Sigmoid colon (tissue), 7 donors: ENCODE measurements around the gene WDR4. TPM values are rescaled to one million over a fixed set of nuclear protein-coding genes. Genes with fewer than 3 reads are reported as not detected.

Source experiments
- DNase-seq: peaks from one replicate; pipeline ENCODE4 v3.0.0-alpha.2; 2019
- H3K27ac ChIP-seq, 4 donors: fragments of 200-600 bp; sonication (generic); one replicate each; pipeline ENCODE4 v1.5.1; 2016 to 2019; ENCODE audit warnings: mild to moderate bottlenecking in 1 of 4
- H3K27me3 ChIP-seq, 3 donors: fragments of 200-600 bp; sonication (generic); one replicate each; pipeline ENCODE4 v1.5.1; 2019; ENCODE audit warnings: mild to moderate bottlenecking in 1 of 3
- H3K36me3 ChIP-seq, 4 donors: fragments of 200-600 bp; sonication (generic); one replicate each; pipeline ENCODE4 v1.5.1; 2016 to 2019
- H3K4me1 ChIP-seq, 4 donors: fragments of 200-600 bp; sonication (generic); one replicate each; pipeline ENCODE4 v1.5.1; 2017 to 2019
- H3K4me3 ChIP-seq, 4 donors: fragments of 200-600 bp; sonication (generic); one replicate each; pipeline ENCODE4 v1.5.1; 2017 to 2019; ENCODE audit warnings: mild to moderate bottlenecking in 2 of 4, moderate library complexity in 1 of 4
- H3K9me3 ChIP-seq, 4 donors: fragments of 200-600 bp in 3 of 4; sonication (generic) in 3 of 4; one replicate each; pipeline versions ENCODE4 v1.5.1 to v1.6.1; 2013 to 2019
- EP300 ChIP-seq, 4 donors: sonication (generic); formaldehyde crosslinking; IDR thresholded peaks; one replicate each; pipeline ENCODE4 v1.6.1; 2017; ENCODE audit warnings: antibody characterized with exemption in 4 of 4
- POLR2A ChIP-seq, 2 donors: fragments of 450-650 bp; IDR thresholded peaks; one replicate each; pipeline ENCODE4 v1.6.1; 2016; ENCODE audit warnings: antibody characterized with exemption in 2 of 2, mild to moderate bottlenecking in 2 of 2, moderate library complexity in 2 of 2
- POLR2AphosphoS5 ChIP-seq, 4 donors: sonication (generic); formaldehyde crosslinking; IDR thresholded peaks; one replicate each; pipeline ENCODE4 v1.6.1; 2017; ENCODE audit warnings: antibody characterized with exemption in 4 of 4
- WGBS, 2 donors: extraction: QIAGEN DNeasy Blood & Tissue Kit; methylation state at CpG; one replicate each; pipeline ENCODE4 v1.1.7; 2013; 5-methylcytosine and 5-hydroxymethylcytosine counted together
- intact Hi-C: fragments of 100-400 bp; cut with DNase I; formaldehyde crosslinking; loops from one replicate; pipeline ENCODE4 v1.15.1; 2023
- polyA plus RNA-seq, 3 donors: library from polyadenylated mRNA; stranded (reverse); fragments of 200-250 nt; gene quantifications; one replicate each; pipeline ENCODE4 v1.2.3, GENCODE V29; 2013
- total RNA-seq, 4 donors: library from RNA; depleted of rRNA; stranded (reverse); fragments of >200 nt; gene quantifications; one replicate each; pipeline ENCODE4 v1.1.0, GENCODE V29; 2016
- TF ChIP-seq, protein P1 (sequence below), 4 experiments: fragments of 450-650 bp in 3 of 4; fragments of 200-600 bp in 1 of 4; IDR thresholded peaks; one replicate each; pipeline ENCODE4 v1.5.1; 2016 to 2019; ENCODE audit warnings: antibody characterized with exemption in 4 of 4, mild to moderate bottlenecking in 3 of 4, moderate library complexity in 2 of 4
- donor health status: healthy with polysubstance abuse.
- donor health status: Bipolar disorder and iron deficiency.
- donor health status: healthy.

Gene WDR4
- total and polyA plus RNA-seq, 7 donors = 2.8 to 23.5 (median 4.2) TPM

DNA sequence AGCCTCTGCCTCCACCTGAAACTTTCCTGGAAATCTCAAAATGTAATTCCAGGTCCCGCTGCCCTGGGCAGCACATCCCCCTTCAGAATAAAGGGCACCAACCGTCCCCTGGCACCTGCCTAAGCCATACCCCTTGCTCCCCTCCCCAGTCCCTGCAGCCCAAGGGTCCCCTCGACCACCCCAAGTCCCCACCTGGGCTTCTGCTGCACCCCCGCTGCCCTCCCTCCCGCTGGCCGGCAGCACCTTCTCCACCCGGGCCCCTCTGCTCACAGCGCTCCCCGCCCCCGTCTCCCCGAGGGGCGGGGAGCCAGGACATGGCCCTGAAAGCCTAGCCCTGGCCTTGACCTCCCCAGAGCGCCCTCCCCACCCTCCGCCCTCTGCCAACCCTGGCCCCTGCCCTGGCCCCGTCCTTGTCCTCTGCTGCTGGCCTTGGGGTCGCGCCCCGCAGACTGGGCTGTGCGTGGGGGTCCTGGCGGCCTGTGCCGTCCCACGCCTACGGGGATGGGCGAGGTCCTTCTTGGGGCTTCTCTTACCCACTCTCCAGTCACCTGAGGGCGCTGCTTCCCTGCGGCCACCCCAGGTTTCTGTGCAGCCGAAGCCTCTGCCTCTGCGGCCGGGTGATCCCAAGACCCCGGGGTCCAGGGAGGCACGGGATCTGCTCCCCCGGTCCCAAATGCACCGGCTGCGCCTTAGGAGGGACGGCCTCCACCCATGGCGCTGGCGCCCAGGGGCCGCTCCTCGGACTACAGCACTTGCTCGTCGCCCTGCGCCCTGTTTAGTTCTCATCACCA lies 41.7 kb downstream of the WDR4 start:
- intact Hi-C loops = no loop called here
- Histone ChIP-seq H3K9me3 (no peaks in the 10 kb centered on the region), H3K27ac (no peak overlapping the region), H3K27me3 (peaks cover 0 to 2% (median 0%) of the 10 kb centered on the region in 3 donors), H3K36me3 (peaks cover 7 to 35% (median 19%) of the 10 kb centered on the region in 4 donors), H3K4me3 (no peak overlapping the region), H3K4me1 (peaks cover 0 to 6% (median 0%) of the 10 kb centered on the region in 4 donors)
- DNase-seq = no peak
- TF ChIP-seq, protein P1, sequence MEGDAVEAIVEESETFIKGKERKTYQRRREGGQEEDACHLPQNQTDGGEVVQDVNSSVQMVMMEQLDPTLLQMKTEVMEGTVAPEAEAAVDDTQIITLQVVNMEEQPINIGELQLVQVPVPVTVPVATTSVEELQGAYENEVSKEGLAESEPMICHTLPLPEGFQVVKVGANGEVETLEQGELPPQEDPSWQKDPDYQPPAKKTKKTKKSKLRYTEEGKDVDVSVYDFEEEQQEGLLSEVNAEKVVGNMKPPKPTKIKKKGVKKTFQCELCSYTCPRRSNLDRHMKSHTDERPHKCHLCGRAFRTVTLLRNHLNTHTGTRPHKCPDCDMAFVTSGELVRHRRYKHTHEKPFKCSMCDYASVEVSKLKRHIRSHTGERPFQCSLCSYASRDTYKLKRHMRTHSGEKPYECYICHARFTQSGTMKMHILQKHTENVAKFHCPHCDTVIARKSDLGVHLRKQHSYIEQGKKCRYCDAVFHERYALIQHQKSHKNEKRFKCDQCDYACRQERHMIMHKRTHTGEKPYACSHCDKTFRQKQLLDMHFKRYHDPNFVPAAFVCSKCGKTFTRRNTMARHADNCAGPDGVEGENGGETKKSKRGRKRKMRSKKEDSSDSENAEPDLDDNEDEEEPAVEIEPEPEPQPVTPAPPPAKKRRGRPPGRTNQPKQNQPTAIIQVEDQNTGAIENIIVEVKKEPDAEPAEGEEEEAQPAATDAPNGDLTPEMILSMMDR (IDR thresholded peaks at IDR 0.05) = no peak
- no peak for TF ChIP-seq POLR2AphosphoS5 (IDR thresholded peaks at IDR 0.05)
- WGBS, 2 donors = 59 to 76% methylated on average over 42 of the region's 42 CpGs

DNA sequence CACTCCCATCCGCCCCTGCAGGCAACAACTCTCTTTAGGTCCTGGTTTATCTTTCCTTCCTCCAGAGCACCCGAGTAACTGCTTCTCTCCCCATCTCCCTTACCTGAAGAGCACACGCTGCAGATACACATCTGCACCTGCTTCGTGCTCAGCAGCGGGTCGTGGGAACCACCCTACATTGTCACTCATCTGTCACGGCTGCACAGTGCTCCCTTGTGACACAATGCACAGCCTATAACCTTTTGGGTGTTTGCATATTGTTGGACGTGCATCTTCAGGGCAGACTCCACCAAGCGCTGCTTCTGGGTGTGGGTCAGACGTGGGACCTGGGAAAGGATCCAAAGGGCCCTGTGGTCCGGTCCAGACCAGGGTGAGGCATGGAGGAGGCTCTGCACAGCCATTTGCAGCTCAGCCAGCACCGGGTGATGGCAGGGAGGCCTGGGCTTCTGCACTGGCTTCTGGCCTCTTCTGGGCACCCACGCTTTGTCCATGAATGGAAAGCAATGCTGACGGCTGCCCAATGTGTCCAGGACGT lies 42.5 kb downstream of the WDR4 start:
- peaks cover 0 to 7% (median 0%) of the 10 kb centered on the region in 4 donors for H3K4me1 ChIP-seq
- H3K9me3 ChIP-seq = no peaks in the 10 kb centered on the region
- peaks cover 0 to 8% (median 1%) of the 10 kb centered on the region in 3 donors for H3K27me3 ChIP-seq
- H3K27ac ChIP-seq = no peak overlapping the region
- TF ChIP-seq POLR2AphosphoS5 (IDR thresholded peaks at IDR 0.05) (no peak), POLR2A (IDR thresholded peaks at IDR 0.05) (no peak), EP300 (IDR thresholded peaks at IDR 0.05) (no peak)
- TF ChIP-seq, protein P1 (IDR thresholded peaks at IDR 0.05) = no peak
- no peak for DNase-seq
- 50 to 73% methylated on average over 15 of the region's 15 CpGs for WGBS, 2 donors
- H3K4me3 ChIP-seq = no peak overlapping the region
- intact Hi-C loops = no loop called here
- peaks cover 7 to 29% (median 16%) of the 10 kb centered on the region in 4 donors for H3K36me3 ChIP-seq

DNA sequence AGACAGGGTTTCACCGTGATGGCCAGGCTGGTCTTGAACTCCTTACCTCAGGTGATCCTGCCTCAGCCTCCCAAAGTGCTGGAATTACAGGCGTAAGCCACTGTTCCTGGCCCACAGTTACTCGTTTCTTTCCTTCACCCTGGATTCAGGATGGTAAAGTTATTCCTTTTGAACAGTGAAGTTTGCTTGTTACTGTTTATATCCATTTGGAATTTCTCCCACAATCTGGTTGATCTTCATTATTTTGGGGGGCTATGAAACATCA lies 43.0 kb downstream of the WDR4 start:
- 78 to 86% methylated on average over 3 of the region's 3 CpGs for WGBS, 2 donors
- Histone ChIP-seq H3K4me1 (peaks cover 0 to 7% (median 0%) of the 10 kb centered on the region in 4 donors), H3K27me3 (peaks cover 0 to 11% (median 6%) of the 10 kb centered on the region in 3 donors), H3K36me3 (peaks cover 7 to 25% (median 13%) of the 10 kb centered on the region in 4 donors), H3K9me3 (no peaks in the 10 kb centered on the region), H3K4me3 (no peak overlapping the region), H3K27ac (no peak overlapping the region)
- TF ChIP-seq EP300 (IDR thresholded peaks at IDR 0.05) = no peak
- TF ChIP-seq POLR2A (IDR thresholded peaks at IDR 0.05) = no peak
- no peak for TF ChIP-seq POLR2AphosphoS5 (IDR thresholded peaks at IDR 0.05)
- TF ChIP-seq, protein P1 (IDR thresholded peaks at IDR 0.05) = no peak
- intact Hi-C loops = no loop called here
- no peak for DNase-seq

DNA sequence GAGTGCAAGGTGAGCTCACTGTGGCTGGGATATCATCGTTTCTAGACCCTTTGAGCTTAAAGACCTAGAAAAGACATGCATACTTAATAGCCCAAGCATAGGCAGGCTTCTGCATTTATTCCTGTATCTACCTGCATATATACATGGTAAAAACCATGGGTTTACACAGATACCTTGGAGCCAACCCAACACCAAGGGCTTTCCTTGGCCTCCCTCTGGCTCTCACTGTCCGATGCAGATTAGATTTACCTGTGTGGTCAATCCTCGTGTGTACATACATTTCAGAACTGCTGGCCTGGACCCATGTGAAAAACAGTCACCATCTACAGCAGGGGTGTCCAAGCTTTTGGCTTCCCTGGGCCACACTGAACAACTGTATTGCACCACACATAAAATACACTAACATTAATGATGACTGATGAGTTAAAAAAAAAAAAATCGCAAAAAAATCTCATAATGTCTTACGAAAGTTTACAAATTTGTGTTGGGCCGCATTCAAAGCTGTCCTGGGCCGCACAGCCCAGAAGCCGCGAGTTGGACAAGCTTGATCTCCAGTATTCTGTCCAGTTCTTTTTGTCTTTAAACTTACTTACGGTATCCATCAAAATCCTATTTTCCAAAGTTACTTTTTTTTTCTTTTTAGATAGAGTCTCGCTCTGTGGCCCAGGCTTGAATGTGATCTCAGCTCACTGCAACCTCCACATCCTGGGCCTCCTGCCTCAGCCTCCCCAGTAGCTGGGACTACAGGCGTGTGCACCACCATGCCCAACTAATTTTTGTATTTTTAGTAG lies 43.5 kb downstream of the WDR4 start:
- WGBS, 2 donors = 81 to 83% methylated on average over 12 of the region's 12 CpGs
- H3K4me1 ChIP-seq = peaks cover 0 to 7% (median 0%) of the 10 kb centered on the region in 4 donors
- no peak overlapping the region for H3K4me3 ChIP-seq
- no peaks in the 10 kb centered on the region for H3K9me3 ChIP-seq
- TF ChIP-seq EP300 (IDR thresholded peaks at IDR 0.05) (no peak), POLR2A (IDR thresholded peaks at IDR 0.05) (no peak), POLR2AphosphoS5 (IDR thresholded peaks at IDR 0.05) (no peak)
- TF ChIP-seq, protein P1 (IDR thresholded peaks at IDR 0.05) = no peak
- peaks cover 5 to 20% (median 8%) of the 10 kb centered on the region in 4 donors for H3K36me3 ChIP-seq
- intact Hi-C loops = no loop called here
- no peak overlapping the region for H3K27ac ChIP-seq
- DNase-seq = no peak
- H3K27me3 ChIP-seq = peaks cover 0 to 11% (median 11%) of the 10 kb centered on the region in 3 donors
